Measurements from ENCODE around the gene FUBP1.

DNA sequence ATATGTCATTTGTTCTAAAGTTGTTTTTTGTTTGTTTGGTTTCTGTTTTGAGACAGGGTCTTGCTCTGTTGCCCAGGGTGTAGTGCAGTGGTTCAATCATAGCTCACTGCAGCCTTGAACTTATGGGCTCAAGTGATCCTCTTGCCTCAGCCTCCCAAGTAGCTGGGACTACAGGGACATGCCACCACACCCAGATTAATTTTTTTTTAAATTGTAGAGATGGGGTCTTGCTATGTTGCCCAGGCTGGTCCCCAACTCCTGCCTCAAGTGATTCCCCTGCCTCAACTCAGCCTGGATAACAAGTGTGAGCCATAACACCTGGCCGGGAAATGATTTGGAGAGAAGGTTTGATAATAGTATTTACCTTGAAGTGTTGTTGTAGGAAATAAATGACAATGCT lies 72.2 kb downstream of the FUBP1 start:
- TF ChIP-seq CTCF (IDR thresholded peaks at IDR 0.05; ENCODE audit: control extremely low read depth in 1 of 3, insufficient read depth in 1 of 3, low read depth in 1 of 3, low read length in 3 of 3) = no peak
- no peak for TF ChIP-seq EZH2 (IDR thresholded peaks at IDR 0.05; ENCODE audit: low read depth, low read length, severe bottlenecking)
- TF ChIP-seq POLR2A (IDR thresholded peaks at IDR 0.05; ENCODE audit: control extremely low read depth in 1 of 2, low read depth in 2 of 2, low read length in 2 of 2) = no peak
- no peak for TF ChIP-seq ATF3 (IDR thresholded peaks at IDR 0.05; ENCODE audit: insufficient read depth, low read depth, low read length)
- no peak for TF ChIP-seq SP2 (IDR thresholded peaks at IDR 0.05; ENCODE audit: low read length)
- no peak for TF ChIP-seq RAD21 (IDR thresholded peaks at IDR 0.05 in 1 of 2, conservative IDR thresholded peaks at IDR 0.05 in 1 of 2; ENCODE audit: low read depth in 2 of 2, low read length in 2 of 2)
- TF ChIP-seq, protein P1, sequence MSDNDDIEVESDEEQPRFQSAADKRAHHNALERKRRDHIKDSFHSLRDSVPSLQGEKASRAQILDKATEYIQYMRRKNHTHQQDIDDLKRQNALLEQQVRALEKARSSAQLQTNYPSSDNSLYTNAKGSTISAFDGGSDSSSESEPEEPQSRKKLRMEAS (IDR thresholded peaks at IDR 0.05) = no peak
- no peak for TF ChIP-seq EP300 (IDR thresholded peaks at IDR 0.05; ENCODE audit: borderline replicate concordance in 1 of 2, low read depth in 2 of 2, low read length in 2 of 2)
- no peak for TF ChIP-seq HDAC6 (IDR thresholded peaks at IDR 0.05; ENCODE audit: low read depth, low read length)

All from H1 (cell line).